ENCODE results near the gene TMCC1. TPM values are rescaled to one million over a fixed set of nuclear protein-coding genes. Genes with fewer than 3 reads are reported as not detected.
A peak's percentile ranks its signal among the peaks of the same experiment; 100 is the strongest.
"Not testable (repeated sequence)": the region's sequence is repeated elsewhere in the genome, so short reads cannot be mapped to it uniquely, and the experiment has no call there.

The TMCC1 gene
- total RNA-seq, 1 donor, result 11.2 TPM

DNA sequence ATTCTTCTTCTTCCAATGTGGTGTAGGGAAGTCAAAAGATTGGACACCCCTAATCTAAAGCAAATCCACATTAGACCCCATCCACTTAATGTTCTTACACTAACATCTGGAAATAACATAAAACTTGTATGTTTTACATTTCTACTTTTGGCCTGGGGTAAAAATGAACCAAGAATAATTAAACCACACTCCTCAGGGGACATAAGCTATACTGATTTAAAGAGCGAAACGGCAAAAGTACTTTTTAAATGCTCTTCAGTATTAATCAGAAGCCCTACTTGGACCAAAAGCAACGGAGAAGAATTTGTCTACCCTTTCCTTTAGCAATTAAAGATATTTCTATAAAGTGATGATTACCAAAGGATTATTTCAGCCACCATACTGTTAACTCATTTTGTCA lies 123.9 kb downstream of the TMCC1 start:
- TF ChIP-seq, protein P1, sequence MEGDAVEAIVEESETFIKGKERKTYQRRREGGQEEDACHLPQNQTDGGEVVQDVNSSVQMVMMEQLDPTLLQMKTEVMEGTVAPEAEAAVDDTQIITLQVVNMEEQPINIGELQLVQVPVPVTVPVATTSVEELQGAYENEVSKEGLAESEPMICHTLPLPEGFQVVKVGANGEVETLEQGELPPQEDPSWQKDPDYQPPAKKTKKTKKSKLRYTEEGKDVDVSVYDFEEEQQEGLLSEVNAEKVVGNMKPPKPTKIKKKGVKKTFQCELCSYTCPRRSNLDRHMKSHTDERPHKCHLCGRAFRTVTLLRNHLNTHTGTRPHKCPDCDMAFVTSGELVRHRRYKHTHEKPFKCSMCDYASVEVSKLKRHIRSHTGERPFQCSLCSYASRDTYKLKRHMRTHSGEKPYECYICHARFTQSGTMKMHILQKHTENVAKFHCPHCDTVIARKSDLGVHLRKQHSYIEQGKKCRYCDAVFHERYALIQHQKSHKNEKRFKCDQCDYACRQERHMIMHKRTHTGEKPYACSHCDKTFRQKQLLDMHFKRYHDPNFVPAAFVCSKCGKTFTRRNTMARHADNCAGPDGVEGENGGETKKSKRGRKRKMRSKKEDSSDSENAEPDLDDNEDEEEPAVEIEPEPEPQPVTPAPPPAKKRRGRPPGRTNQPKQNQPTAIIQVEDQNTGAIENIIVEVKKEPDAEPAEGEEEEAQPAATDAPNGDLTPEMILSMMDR (IDR thresholded peaks at IDR 0.05; ENCODE audit: insufficient read depth, low read depth, low read length), result no peak

DNA sequence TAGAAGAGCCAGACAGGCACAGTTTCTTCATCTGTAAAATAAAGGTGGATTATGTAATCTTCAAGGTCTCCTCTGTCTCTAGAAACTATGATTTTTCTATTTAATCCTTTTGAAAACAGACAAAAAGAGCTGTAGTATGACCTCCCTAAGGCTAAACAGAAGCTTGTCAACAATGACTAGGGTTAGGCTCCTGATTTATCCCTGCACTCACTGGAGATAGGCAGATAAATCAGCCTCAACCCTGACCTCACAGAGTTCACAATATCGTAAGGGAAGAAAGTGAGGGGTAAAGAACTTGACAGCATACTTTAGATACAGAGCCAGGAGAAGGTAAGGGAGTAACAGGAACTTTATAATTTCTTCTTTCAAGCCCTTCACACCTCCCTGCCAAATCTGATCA lies 124.8 kb downstream of the TMCC1 start:
- TF ChIP-seq, protein P1 (IDR thresholded peaks at IDR 0.05; ENCODE audit: insufficient read depth, low read depth, low read length), result no peak
- no peak overlapping the region for H3K4me3 ChIP-seq (ENCODE audit: low read depth, low read length)
- DNase-seq (ENCODE audit: low read depth), result no peak

More for the DNA sequence above, 123.9 kb downstream of the TMCC1 start:
- DNase-seq (ENCODE audit: low read depth), result no peak
- no peak overlapping the region for H3K4me3 ChIP-seq (ENCODE audit: low read depth, low read length)

DNA sequence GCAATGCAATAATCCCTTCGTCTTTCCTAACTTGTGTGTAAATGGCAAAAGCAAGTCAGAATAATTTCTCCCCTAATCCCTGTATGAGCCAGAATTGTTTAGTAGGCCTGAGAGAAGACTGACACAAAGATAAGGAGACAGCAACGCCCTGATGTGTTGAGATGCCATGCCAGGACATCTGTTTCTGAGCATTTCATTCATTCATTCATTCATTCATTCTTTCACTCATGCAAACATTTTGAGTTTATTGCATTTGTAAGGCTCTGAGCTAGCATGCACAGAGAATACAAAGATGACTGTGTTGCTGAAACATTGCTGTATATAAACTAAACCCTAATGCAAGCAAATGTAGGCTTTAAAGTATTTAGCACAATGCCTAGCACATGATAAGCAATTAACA lies 127.4 kb downstream of the TMCC1 start:
- DNase-seq (ENCODE audit: low read depth), result no peak
- H3K4me3 ChIP-seq (ENCODE audit: low read depth, low read length), result no peak overlapping the region
- TF ChIP-seq, protein P1 (IDR thresholded peaks at IDR 0.05; ENCODE audit: insufficient read depth, low read depth, low read length), result no peak

DNA sequence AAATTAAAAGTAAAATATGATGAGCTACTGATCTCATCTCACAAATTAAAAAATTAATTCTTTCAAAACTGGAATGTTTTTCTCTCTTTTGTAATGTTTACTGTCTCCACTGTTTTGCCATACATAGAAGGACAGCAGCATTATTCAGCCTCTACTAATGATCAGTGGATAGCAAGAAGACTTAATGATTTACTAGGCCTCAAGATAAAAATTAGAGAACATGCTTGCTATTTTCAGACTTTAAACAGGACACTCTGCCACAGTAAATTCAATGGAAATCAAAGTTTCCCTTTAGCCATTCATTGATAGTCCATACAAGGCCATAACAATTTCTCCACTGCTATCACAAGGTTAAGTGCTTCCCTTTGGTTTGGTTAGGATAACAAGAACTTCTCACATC lies 129.4 kb downstream of the TMCC1 start:
- no peak overlapping the region for H3K4me3 ChIP-seq (ENCODE audit: low read depth, low read length)
- TF ChIP-seq, protein P1 (IDR thresholded peaks at IDR 0.05; ENCODE audit: insufficient read depth, low read depth, low read length), result no peak

DNA sequence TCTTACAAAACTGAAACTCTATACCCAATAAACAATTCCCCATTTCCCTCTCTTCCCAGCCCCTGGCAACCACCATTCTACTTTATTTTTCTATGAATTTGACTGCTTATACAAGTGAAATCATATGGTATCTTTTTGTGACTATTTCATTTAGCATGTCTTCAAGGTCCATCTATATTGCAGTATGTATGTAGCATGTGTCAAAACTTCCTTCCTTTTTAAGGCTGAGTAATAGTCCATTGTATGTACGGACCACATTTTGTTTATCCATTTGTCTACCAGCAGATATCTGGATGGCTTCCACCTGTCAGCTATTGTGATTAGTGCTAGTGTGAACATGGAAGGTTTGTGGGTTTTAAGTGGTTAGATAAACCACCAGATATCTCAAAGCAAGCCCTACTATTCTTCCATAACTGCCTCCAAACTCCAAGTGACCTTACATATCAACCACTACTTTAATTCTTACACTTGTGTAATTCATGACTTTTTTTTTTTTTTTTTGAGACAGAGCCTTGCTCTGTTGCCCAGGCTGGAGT lies 134.7 kb downstream of the TMCC1 start:
- TF ChIP-seq, protein P1 (IDR thresholded peaks at IDR 0.05; ENCODE audit: insufficient read depth, low read depth, low read length), result no peak
- H3K4me3 ChIP-seq (ENCODE audit: low read depth, low read length), result no peak overlapping the region
- DNase-seq (ENCODE audit: low read depth), result no peak

More for the DNA sequence above, 129.4 kb downstream of the TMCC1 start:
- DNase-seq (ENCODE audit: low read depth), result no peak

DNA sequence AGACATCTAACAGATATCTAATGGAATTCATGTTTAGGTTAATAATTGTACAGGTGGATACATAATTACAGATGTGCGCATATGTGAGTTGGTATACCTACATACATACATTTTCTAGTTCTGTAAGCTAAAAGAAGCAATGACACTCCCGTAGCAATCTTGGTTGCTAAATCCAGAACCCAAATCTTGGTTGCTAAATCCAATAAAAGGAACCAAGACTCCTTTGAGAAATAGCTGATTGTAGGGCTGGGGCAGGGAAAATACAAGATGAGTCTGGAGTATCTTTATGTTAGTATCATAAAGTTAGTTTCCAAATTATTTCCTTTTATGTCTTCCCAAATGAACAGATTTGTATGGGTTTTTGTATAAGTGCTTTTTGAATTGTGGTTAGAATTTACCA lies 135.2 kb downstream of the TMCC1 start:
- DNase-seq (ENCODE audit: low read depth), result no peak
- H3K4me3 ChIP-seq (ENCODE audit: low read depth, low read length), result no peak overlapping the region
- TF ChIP-seq, protein P1 (IDR thresholded peaks at IDR 0.05; ENCODE audit: insufficient read depth, low read depth, low read length), result no peak

DNA sequence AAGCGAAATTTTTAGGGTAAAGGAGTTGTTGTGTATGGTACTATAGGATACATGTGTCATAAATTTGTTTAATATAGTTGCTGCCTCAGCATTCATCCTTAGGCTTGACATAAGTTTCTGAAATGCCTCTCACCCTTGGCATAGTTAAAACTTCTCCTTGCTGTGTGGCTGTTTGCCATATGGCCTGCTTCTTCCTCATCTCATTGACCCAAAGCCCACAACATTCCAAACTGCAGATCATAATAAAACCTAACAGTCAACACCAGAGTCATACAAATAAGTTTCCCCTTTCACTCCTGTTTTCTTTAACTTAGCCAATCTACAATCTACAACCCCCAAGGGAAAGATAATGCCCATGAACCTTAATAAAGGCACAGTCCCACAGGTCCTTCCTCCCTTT lies 136.6 kb downstream of the TMCC1 start:
- peak; percentile 56 for DNase-seq (ENCODE audit: low read depth)
- TF ChIP-seq, protein P1 (IDR thresholded peaks at IDR 0.05; ENCODE audit: insufficient read depth, low read depth, low read length), result no peak
- H3K4me3 ChIP-seq (ENCODE audit: low read depth, low read length), result no peak overlapping the region

DNA sequence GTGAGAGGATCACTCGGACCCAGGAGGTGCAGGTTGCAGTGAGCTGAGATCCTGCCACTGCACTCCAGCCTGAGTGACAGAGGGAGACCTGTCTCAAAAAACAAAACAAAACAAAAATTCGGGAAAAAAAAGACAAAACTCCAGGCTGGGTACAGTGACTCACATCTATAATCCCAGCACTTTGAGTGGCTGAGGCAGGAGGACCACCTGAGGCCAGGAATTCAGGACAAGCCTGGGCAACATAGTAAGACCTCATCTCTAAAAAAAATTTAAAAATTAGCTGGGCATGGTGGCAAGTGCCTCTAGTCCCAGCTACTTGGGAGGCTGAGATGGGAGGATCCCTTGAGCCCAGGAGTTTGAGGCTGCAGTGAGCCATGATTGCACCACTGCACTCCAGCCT lies 142.4 kb downstream of the TMCC1 start:
- DNase-seq (ENCODE audit: low read depth); H3K4me3 ChIP-seq (ENCODE audit: low read depth, low read length): not testable (repeated sequence)
